Measurements from ENCODE around the gene TMEM269. TPM values are rescaled to one million over a fixed set of nuclear protein-coding genes. Genes with fewer than 3 reads are reported as not detected.

Gene TMEM269
- total and polyA plus RNA-seq, 2 experiments from 2014 or later = not detected

DNA sequence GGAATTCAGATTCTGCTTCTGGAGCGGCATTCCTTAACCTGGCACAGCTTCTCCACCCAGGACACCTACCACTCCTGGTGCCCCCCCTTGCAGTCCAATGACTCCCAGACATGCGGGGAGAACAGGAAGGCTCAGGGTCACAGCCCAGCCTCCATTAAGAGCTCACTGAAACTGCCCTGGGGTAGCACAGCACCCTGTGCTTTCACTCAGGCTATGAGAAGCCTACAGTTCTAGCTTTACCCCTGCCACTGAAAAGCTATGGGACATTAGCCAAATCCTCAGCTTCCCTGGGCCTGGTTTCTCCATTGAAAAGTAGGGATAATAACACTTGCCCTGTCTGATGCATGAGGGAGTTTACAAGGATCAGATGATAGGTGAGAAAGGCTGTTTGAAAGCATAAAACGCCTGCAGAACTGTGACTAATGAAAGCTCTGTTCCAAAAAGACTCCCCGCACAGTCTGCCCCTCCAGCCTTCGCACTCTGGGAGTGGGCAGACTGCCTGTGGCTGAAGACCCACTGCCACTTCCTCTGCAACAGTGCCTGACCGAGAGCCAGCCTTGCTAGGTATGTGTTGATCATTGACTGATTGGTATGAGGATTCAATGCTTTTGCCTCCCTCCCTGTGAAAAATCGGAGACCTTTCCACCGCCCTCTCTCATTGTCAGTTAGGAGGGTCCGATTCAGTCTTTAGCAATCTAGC, 42.0 kb upstream of the TMEM269 start:
- Histone ChIP-seq H3K4me3 (no peak overlapping the region), H4K20me1 (ENCODE audit: insufficient read depth) (no peaks in the 10 kb centered on the region), H3K9ac (no peak overlapping the region), H3K36me3 (ENCODE audit: low read depth) (peaks cover 8% of the 10 kb centered on the region), H3K27ac (no peak overlapping the region), H3K9me2 (ENCODE audit: insufficient read depth) (no peaks in the 10 kb centered on the region), H2AFZ (no peak overlapping the region), H3K4me1 (ENCODE audit: insufficient read depth) (no peaks in the 10 kb centered on the region), H3K79me2 (ENCODE audit: insufficient read depth) (no peaks in the 10 kb centered on the region), H3K9me3 (ENCODE audit: low read depth) (no peaks in the 10 kb centered on the region), H3K4me2 (ENCODE audit: unreplicated experiment) (no peak overlapping the region), H3K27me3 (replicated peaks; ENCODE audit: insufficient read depth) (no peaks in the 10 kb centered on the region), H3F3A (ENCODE audit: insufficient read depth) (peaks cover 15% of the 10 kb centered on the region)
- TF ChIP-seq EZH2 (IDR thresholded peaks at IDR 0.05; ENCODE audit: insufficient read depth, poor library complexity, severe bottlenecking) (no peak), EZH2phosphoT487 (IDR thresholded peaks at IDR 0.05; ENCODE audit: insufficient read depth, low read depth) (no peak)
- no peak for DNase-seq
- WGBS, 2 experiments (ENCODE audit: low coverage in 1 of 2, low lambda C conversion rate in 2 of 2, missing lambda C conversion rate in 2 of 2) = 89 to 91% methylated on average over 9 of the region's 9 CpGs
- in situ Hi-C loops (cut with MboI) = no loop called here

DNA sequence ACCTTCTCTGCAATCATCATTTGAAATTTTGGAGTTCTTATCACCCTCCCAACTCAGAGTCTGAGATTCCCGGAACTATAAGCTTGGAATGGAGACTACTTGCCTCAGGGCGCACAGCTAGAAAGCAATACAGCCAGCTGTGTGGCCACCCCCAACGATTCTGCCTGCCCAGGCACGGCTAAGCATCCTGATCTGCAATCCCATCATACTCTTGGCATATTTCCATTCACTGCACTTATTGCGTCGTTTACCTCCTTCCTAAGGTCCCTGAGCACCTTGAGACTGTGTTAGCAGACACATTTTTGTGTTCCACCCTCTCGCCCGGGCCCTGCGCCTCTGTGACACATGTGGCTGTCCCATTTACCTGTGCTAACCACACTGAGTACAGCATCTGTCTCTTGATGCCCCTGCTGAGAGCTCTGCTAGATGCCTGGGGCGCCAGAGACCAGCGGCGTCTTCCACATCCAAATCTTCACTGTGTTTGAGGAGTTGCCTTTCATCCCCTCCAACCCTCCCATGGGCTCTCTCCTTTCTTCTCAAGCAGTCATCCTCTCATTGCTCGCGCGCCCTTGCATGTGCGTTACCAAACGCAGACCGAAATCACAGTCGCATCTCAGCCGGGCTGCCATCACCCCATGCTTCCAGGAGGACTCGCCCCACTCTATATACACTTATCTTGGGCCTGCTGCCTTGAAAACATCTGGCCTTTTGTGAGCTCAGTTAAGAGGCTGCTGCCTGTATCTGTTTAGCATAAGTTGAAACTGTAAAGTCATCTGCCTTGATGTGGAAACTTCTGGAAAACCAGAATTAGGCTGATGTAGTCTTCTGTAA, 41.3 kb upstream of the TMEM269 start:
- TF ChIP-seq EZH2phosphoT487 (IDR thresholded peaks at IDR 0.05; ENCODE audit: insufficient read depth, low read depth) (no peak), EZH2 (IDR thresholded peaks at IDR 0.05; ENCODE audit: insufficient read depth, poor library complexity, severe bottlenecking) (no peak)
- peaks cover 8% of the 10 kb centered on the region for H3K36me3 ChIP-seq (ENCODE audit: low read depth)
- H3K9me2 ChIP-seq (ENCODE audit: insufficient read depth) = no peaks in the 10 kb centered on the region
- 76 to 79% methylated on average over 21 of the region's 21 CpGs for WGBS, 2 experiments (ENCODE audit: low coverage in 1 of 2, low lambda C conversion rate in 2 of 2, missing lambda C conversion rate in 2 of 2)
- DNase-seq = peak; percentile 14
- H3K79me2 ChIP-seq (ENCODE audit: insufficient read depth) = no peaks in the 10 kb centered on the region
- H3F3A ChIP-seq (ENCODE audit: insufficient read depth) = peaks cover 15% of the 10 kb centered on the region
- no peak overlapping the region for H3K4me2 ChIP-seq (ENCODE audit: unreplicated experiment)
- no peaks in the 10 kb centered on the region for H3K9me3 ChIP-seq (ENCODE audit: low read depth)
- no peaks in the 10 kb centered on the region for H4K20me1 ChIP-seq (ENCODE audit: insufficient read depth)
- no peak overlapping the region for H3K9ac ChIP-seq
- H3K4me1 ChIP-seq (ENCODE audit: insufficient read depth) = no peaks in the 10 kb centered on the region
- H2AFZ ChIP-seq = no peak overlapping the region
- in situ Hi-C loops (cut with MboI) = no loop called here
- H3K27ac ChIP-seq = no peak overlapping the region
- H3K4me3 ChIP-seq = no peak overlapping the region
- H3K27me3 ChIP-seq (replicated peaks; ENCODE audit: insufficient read depth) = no peaks in the 10 kb centered on the region

DNA sequence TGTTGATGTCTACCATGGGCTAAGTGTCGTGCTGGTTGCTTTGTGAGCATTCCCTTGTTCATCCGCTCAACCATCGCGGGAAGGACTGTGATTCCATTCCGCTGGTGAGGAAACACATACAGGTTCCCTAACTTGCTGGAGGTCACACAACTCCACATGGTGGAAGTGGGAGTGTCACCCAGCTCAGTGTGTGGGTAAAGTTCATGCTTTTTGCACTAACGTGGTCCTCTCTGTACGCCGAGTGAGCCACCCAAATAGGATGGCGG, 40.7 kb upstream of the TMEM269 start:
- Histone ChIP-seq H3K27me3 (replicated peaks; ENCODE audit: insufficient read depth) (no peaks in the 10 kb centered on the region), H3K36me3 (ENCODE audit: low read depth) (peaks cover 8% of the 10 kb centered on the region), H2AFZ (no peak overlapping the region), H3K27ac (no peak overlapping the region), H3K4me1 (ENCODE audit: insufficient read depth) (no peaks in the 10 kb centered on the region), H3K79me2 (ENCODE audit: insufficient read depth) (no peaks in the 10 kb centered on the region), H3K4me3 (no peak overlapping the region), H3K4me2 (ENCODE audit: unreplicated experiment) (no peak overlapping the region), H3K9me3 (ENCODE audit: low read depth) (no peaks in the 10 kb centered on the region), H4K20me1 (ENCODE audit: insufficient read depth) (no peaks in the 10 kb centered on the region), H3K9me2 (ENCODE audit: insufficient read depth) (no peaks in the 10 kb centered on the region), H3F3A (ENCODE audit: insufficient read depth) (peaks cover 15% of the 10 kb centered on the region), H3K9ac (no peak overlapping the region)
- in situ Hi-C loops (cut with MboI) = no loop called here
- no peak for TF ChIP-seq EZH2 (IDR thresholded peaks at IDR 0.05; ENCODE audit: insufficient read depth, poor library complexity, severe bottlenecking)
- no peak for TF ChIP-seq EZH2phosphoT487 (IDR thresholded peaks at IDR 0.05; ENCODE audit: insufficient read depth, low read depth)
- no peak for DNase-seq
- WGBS, 2 experiments (ENCODE audit: low coverage in 1 of 2, low lambda C conversion rate in 2 of 2, missing lambda C conversion rate in 2 of 2) = 59 to 62% methylated on average over 9 of the region's 9 CpGs

DNA sequence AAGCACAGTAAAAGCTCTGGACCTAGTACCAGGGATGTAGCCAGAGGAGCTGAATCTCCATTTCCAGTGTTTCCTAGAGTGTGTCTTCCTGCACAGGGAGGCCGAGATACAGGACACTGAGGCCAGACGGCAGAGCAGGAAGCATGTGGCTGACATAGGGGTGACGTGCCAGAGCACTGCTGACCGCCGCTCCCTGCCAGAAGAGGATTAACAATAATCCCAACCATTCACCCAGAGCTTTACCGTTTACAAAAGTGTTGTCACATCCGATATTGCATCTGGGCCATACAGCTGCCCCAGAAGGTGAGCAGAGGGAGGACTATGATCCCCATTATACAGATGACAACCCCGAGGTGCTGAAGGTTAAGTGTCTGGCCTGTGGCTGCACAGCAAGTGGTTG, 38.9 kb upstream of the TMEM269 start:
- 71 to 75% methylated on average over 8 of the region's 8 CpGs for WGBS, 2 experiments (ENCODE audit: low coverage in 1 of 2, low lambda C conversion rate in 2 of 2, missing lambda C conversion rate in 2 of 2)
- in situ Hi-C loops (cut with MboI) = no loop called here
- H3K36me3 ChIP-seq (ENCODE audit: low read depth) = peaks cover 13% of the 10 kb centered on the region

More for the DNA sequence above, 38.9 kb upstream of the TMEM269 start:
- Histone ChIP-seq H3K4me1 (ENCODE audit: insufficient read depth) (no peaks in the 10 kb centered on the region), H3K4me2 (ENCODE audit: unreplicated experiment) (no peak overlapping the region), H2AFZ (no peak overlapping the region), H3K79me2 (ENCODE audit: insufficient read depth) (no peaks in the 10 kb centered on the region), H4K20me1 (ENCODE audit: insufficient read depth) (no peaks in the 10 kb centered on the region), H3F3A (ENCODE audit: insufficient read depth) (peaks cover 15% of the 10 kb centered on the region), H3K9me2 (ENCODE audit: insufficient read depth) (no peaks in the 10 kb centered on the region), H3K4me3 (no peak overlapping the region), H3K27me3 (replicated peaks; ENCODE audit: insufficient read depth) (no peaks in the 10 kb centered on the region), H3K27ac (no peak overlapping the region), H3K9ac (no peak overlapping the region), H3K9me3 (ENCODE audit: low read depth) (no peaks in the 10 kb centered on the region)
- TF ChIP-seq EZH2phosphoT487 (IDR thresholded peaks at IDR 0.05; ENCODE audit: insufficient read depth, low read depth) (no peak), EZH2 (IDR thresholded peaks at IDR 0.05; ENCODE audit: insufficient read depth, poor library complexity, severe bottlenecking) (no peak)
- no peak for DNase-seq
